ENCODE measurements around the gene DOK6. TPM values are rescaled to one million over a fixed set of nuclear protein-coding genes. Genes with fewer than 3 reads are reported as not detected.
"Not testable (repeated sequence)": the region's sequence is repeated elsewhere in the genome, so short reads cannot be mapped to it uniquely, and the experiment has no call there.

Gene DOK6
- total RNA-seq, 3 donors from 2014 or later, result 1.0 to 1.4 (median 1.3) TPM

- Histone ChIP-seq H3K36me3 (no peaks in the 10 kb centered on the region), H3K9me3 (no peaks in the 10 kb centered on the region), H3K4me3 (no peak overlapping the region), H3K27ac (no peak overlapping the region), H3K27me3 (no peaks in the 10 kb centered on the region), H3K4me1 (no peaks in the 10 kb centered on the region)
- intact Hi-C loops (cut with DNase I; ENCODE audit: low total_unique reads), result no loop called here
- TF ChIP-seq POLR2AphosphoS5 (IDR thresholded peaks at IDR 0.05) (no peak), CTCF (IDR thresholded peaks at IDR 0.05) (no peak), POLR2A (IDR thresholded peaks at IDR 0.05) (no peak)
- DNase-seq (ENCODE audit: low spot score in 2 of 2), result no peak
Measured at GRCh38 chr18:69830189-69830588, 429.5 kb downstream of the DOK6 start.

- intact Hi-C loops (cut with DNase I; ENCODE audit: low total_unique reads); DNase-seq (ENCODE audit: low spot score in 2 of 2); H3K27ac ChIP-seq; H3K9me3 ChIP-seq; H3K4me3 ChIP-seq; H3K36me3 ChIP-seq; H3K4me1 ChIP-seq; H3K27me3 ChIP-seq: not testable (repeated sequence)
Measured at GRCh38 chr18:69834980-69835379, 434.3 kb downstream of the DOK6 start.

- DNase-seq (ENCODE audit: low spot score in 2 of 2), result no peak
- TF ChIP-seq POLR2A (IDR thresholded peaks at IDR 0.05) (no peak), CTCF (IDR thresholded peaks at IDR 0.05) (no peak)
- Histone ChIP-seq H3K27ac (no peak overlapping the region), H3K4me3 (no peak overlapping the region), H3K36me3 (no peaks in the 10 kb centered on the region), H3K9me3 (no peaks in the 10 kb centered on the region), H3K27me3 (no peaks in the 10 kb centered on the region), H3K4me1 (no peaks in the 10 kb centered on the region)
- intact Hi-C loops (cut with DNase I; ENCODE audit: low total_unique reads), result no loop called here
Measured at GRCh38 chr18:69838003-69838402, 437.3 kb downstream of the DOK6 start.

GRCh38 chr18:69838620-69839411, 438.1 kb downstream of the DOK6 start:
- Histone ChIP-seq H3K36me3 (no peaks in the 10 kb centered on the region), H3K27ac (no peak overlapping the region), H3K4me3 (no peak overlapping the region), H3K27me3 (no peaks in the 10 kb centered on the region), H3K9me3 (no peaks in the 10 kb centered on the region), H3K4me1 (no peaks in the 10 kb centered on the region)
- no peak for TF ChIP-seq POLR2A (IDR thresholded peaks at IDR 0.05)
- no peak for TF ChIP-seq POLR2AphosphoS5 (IDR thresholded peaks at IDR 0.05)
- TF ChIP-seq CTCF (IDR thresholded peaks at IDR 0.05), result no peak
- DNase-seq (ENCODE audit: low spot score in 2 of 2), result no peak
- intact Hi-C loops (cut with DNase I; ENCODE audit: low total_unique reads), result no loop called here

- Histone ChIP-seq H3K4me1 (no peaks in the 10 kb centered on the region), H3K27ac (no peak overlapping the region), H3K4me3 (no peak overlapping the region), H3K9me3 (no peaks in the 10 kb centered on the region), H3K27me3 (no peaks in the 10 kb centered on the region), H3K36me3 (no peaks in the 10 kb centered on the region)
- intact Hi-C loops (cut with DNase I; ENCODE audit: low total_unique reads), result no loop called here
- TF ChIP-seq POLR2AphosphoS5 (IDR thresholded peaks at IDR 0.05) (no peak), CTCF (IDR thresholded peaks at IDR 0.05) (no peak), POLR2A (IDR thresholded peaks at IDR 0.05) (no peak)
- no peak for DNase-seq (ENCODE audit: low spot score in 2 of 2)
Measured at GRCh38 chr18:69839497-69839896, 438.8 kb downstream of the DOK6 start.
